Measurements from ENCODE around the gene ADGRL3.

- TF ChIP-seq CTCF (IDR thresholded peaks at IDR 0.05) (no peak), EZH2 (IDR thresholded peaks at IDR 0.05; ENCODE audit: borderline replicate concordance, insufficient read depth, low read depth, low read length, poor library complexity, severe bottlenecking) (no peak)
Measured at GRCh38 chr4:61934198-61934597, 734.1 kb downstream of the ADGRL3 start.

Measured in B cell (primary cell).